Neural cell (in vitro differentiated cells): ENCODE measurements around the gene COX4I1. TPM values are rescaled to one million over a fixed set of nuclear protein-coding genes. Genes with fewer than 3 reads are reported as not detected.

Experiments
- H2AFZ ChIP-seq: fragments of 200-600, 300-800 bp; sonication (generic), shearing (Covaris generic); 2 replicates; pipeline ENCODE4 v1.6.0; 2014; ENCODE audit warnings: low read depth, mild to moderate bottlenecking, antibody characterized with exemption, low read length, moderate library complexity
- H3F3A ChIP-seq: fragments of 200-600 bp; shearing (Covaris generic); 2 replicates; pipeline ENCODE4 v1.6.1; 2016; ENCODE audit warnings: mild to moderate bottlenecking, moderate library complexity, mixed read lengths, antibody characterized with exemption, low read length; ENCODE audit not compliant: insufficient read depth, poor library complexity, severe bottlenecking
- H3K27ac ChIP-seq: fragments of 200-600, 300-800 bp; sonication (generic), shearing (Covaris generic); 2 replicates; pipeline ENCODE4 v1.5.1; 2014; ENCODE audit warnings: mild to moderate bottlenecking, low read length, moderate library complexity
- H3K27me3 ChIP-seq: fragments of 300-800, 200-600 bp; sonication (generic), shearing (Covaris generic); 2 replicates; pipeline ENCODE4 v1.6.0; 2014; ENCODE audit warnings: mild to moderate bottlenecking, low read depth, low read length, moderate library complexity; ENCODE audit not compliant: insufficient read depth
- H3K36me3 ChIP-seq: fragments of 300-800, 200-600 bp; sonication (generic), shearing (Covaris generic); 2 replicates; pipeline ENCODE4 v1.5.1; 2014; ENCODE audit warnings: mild to moderate bottlenecking, antibody characterized with exemption, low read length, moderate library complexity; ENCODE audit not compliant: insufficient read depth
- H3K4me2 ChIP-seq: fragments of 300-800, 200-600 bp; sonication (generic), shearing (Covaris generic); 2 replicates; pipeline ENCODE4 v1.6.0; 2014; ENCODE audit warnings: mild to moderate bottlenecking, low read length
- H3K4me3 ChIP-seq: fragments of 300-800, 200-600 bp; sonication (generic), shearing (Covaris generic); 2 replicates; pipeline ENCODE4 v1.5.1; 2014; ENCODE audit warnings: mild to moderate bottlenecking, low read length, moderate library complexity
- H3K79me2 ChIP-seq: fragments of 200-600 bp; shearing (Covaris generic); replicated peaks from 2 replicates; pipeline ENCODE4 v1.6.0; 2014; ENCODE audit warnings: mild to moderate bottlenecking, low read length, moderate library complexity; ENCODE audit not compliant: insufficient read depth
- H3K9ac ChIP-seq: fragments of 300-800, 200-600 bp; sonication (generic), shearing (Covaris generic); 2 replicates; pipeline ENCODE4 v1.6.1; 2016; ENCODE audit warnings: mild to moderate bottlenecking, low read length, mixed read lengths
- H3K9me2 ChIP-seq: fragments of 200-600 bp; shearing (Covaris generic); 2 replicates; pipeline ENCODE4 v1.6.1; 2016; ENCODE audit warnings: mild to moderate bottlenecking, low read length, mixed read lengths; ENCODE audit not compliant: insufficient read depth
- H3K9me3 ChIP-seq: fragments of 200-600, 300-800 bp; sonication (generic), shearing (Covaris generic); 2 replicates; pipeline ENCODE4 v1.6.1; 2016; ENCODE audit warnings: mild to moderate bottlenecking, mixed run types, low read length, moderate library complexity, mixed read lengths
- H4K20me1 ChIP-seq: fragments of 200-600 bp; shearing (Covaris generic); 2 replicates; pipeline ENCODE4 v1.6.1; 2016; ENCODE audit warnings: mild to moderate bottlenecking, mixed run types; ENCODE audit not compliant: insufficient read depth
- EP300 ChIP-seq: fragments of 450-650 bp; conservative IDR thresholded peaks from 2 replicates; pipeline ENCODE4 v1.6.1; 2014; ENCODE audit warnings: antibody characterized with exemption, mild to moderate bottlenecking, moderate library complexity; ENCODE audit not compliant: poor library complexity, severe bottlenecking
- EZH2 ChIP-seq: fragments of 200-600, 300-800 bp; shearing (Covaris generic), sonication (generic); IDR thresholded peaks from 2 replicates; pipeline ENCODE4 v1.6.1; 2014; ENCODE audit warnings: antibody characterized with exemption, low read length, borderline replicate concordance, mild to moderate bottlenecking; ENCODE audit not compliant: insufficient read depth, poor library complexity, severe bottlenecking
- MXI1 ChIP-seq: fragments of 450-650 bp; conservative IDR thresholded peaks from 2 replicates; pipeline ENCODE4 v1.6.1; 2014; ENCODE audit warnings: antibody characterized with exemption, mild to moderate bottlenecking; ENCODE audit not compliant: poor library complexity, severe bottlenecking
- POLR2AphosphoS5 ChIP-seq: IDR thresholded peaks from 2 replicates; pipeline ENCODE4 v1.6.1; 2012
- RAD21 ChIP-seq: fragments of 450-650 bp; conservative IDR thresholded peaks from 2 replicates; pipeline ENCODE4 v1.6.1; 2014; ENCODE audit warnings: antibody characterized with exemption, mild to moderate bottlenecking, moderate library complexity
- SMC3 ChIP-seq: fragments of 450-650 bp; conservative IDR thresholded peaks from 2 replicates; pipeline ENCODE4 v1.6.1; 2014; ENCODE audit warnings: antibody characterized with exemption, mild to moderate bottlenecking, moderate library complexity; ENCODE audit not compliant: poor library complexity
- TAF1 ChIP-seq: IDR thresholded peaks from 2 replicates; pipeline ENCODE4 v1.6.1; 2012; ENCODE audit warnings: low read depth
- polyA plus RNA-seq: library from polyadenylated mRNA; depleted of rRNA; stranded (reverse); fragments of >200 nt; gene quantifications from 2 replicates; pipeline ENCODE4 v1.2.3, GENCODE V29; 2014
- TF ChIP-seq, protein P1 (sequence below): fragments of 450-650 bp; IDR thresholded peaks from 2 replicates; pipeline ENCODE4 v1.5.1; 2014; ENCODE audit warnings: antibody characterized with exemption, mild to moderate bottlenecking, moderate library complexity; ENCODE audit not compliant: poor library complexity, severe bottlenecking

Gene COX4I1
- polyA plus RNA-seq, 1 donor from 2014 or later: 709 TPM

DNA sequence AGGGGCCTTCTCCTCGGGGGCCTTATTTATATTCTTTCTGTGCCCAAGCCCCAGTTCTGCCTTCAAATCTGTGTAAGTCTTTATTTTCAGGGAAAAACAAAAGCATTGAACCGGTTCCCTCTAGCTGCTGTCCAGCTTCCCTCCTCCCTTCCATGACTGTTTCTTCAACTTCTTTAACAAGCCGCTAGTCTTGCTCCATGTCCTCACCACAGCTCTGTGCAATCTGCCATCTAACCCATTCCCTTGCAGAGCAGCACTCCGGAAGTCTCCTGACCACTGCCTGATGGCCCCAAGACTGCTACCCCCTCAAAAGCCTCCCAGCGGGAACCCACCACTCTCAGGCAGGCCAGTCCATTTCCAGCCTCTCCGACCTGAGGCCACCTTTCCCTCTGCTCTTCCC lies 17.0 kb upstream of the COX4I1 start:
- H4K20me1 ChIP-seq: no peaks in the 10 kb centered on the region
- H3K27me3 ChIP-seq: no peaks in the 10 kb centered on the region
- TF ChIP-seq SMC3: no peak
- TF ChIP-seq EP300: no peak
- no peak for TF ChIP-seq TAF1
- no peak for TF ChIP-seq EZH2
- TF ChIP-seq RAD21: no peak
- TF ChIP-seq MXI1: no peak
- TF ChIP-seq, protein P1, sequence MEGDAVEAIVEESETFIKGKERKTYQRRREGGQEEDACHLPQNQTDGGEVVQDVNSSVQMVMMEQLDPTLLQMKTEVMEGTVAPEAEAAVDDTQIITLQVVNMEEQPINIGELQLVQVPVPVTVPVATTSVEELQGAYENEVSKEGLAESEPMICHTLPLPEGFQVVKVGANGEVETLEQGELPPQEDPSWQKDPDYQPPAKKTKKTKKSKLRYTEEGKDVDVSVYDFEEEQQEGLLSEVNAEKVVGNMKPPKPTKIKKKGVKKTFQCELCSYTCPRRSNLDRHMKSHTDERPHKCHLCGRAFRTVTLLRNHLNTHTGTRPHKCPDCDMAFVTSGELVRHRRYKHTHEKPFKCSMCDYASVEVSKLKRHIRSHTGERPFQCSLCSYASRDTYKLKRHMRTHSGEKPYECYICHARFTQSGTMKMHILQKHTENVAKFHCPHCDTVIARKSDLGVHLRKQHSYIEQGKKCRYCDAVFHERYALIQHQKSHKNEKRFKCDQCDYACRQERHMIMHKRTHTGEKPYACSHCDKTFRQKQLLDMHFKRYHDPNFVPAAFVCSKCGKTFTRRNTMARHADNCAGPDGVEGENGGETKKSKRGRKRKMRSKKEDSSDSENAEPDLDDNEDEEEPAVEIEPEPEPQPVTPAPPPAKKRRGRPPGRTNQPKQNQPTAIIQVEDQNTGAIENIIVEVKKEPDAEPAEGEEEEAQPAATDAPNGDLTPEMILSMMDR: no peak
- H3K9me3 ChIP-seq: no peaks in the 10 kb centered on the region
- H3K9ac ChIP-seq: no peak overlapping the region
- no peak overlapping the region for H3K4me2 ChIP-seq
- H3K27ac ChIP-seq: no peak overlapping the region
- no peak overlapping the region for H3K4me3 ChIP-seq
- H3F3A ChIP-seq: no peaks in the 10 kb centered on the region
- H2AFZ ChIP-seq: no peak overlapping the region
- no peaks in the 10 kb centered on the region for H3K36me3 ChIP-seq
- no peaks in the 10 kb centered on the region for H3K79me2 ChIP-seq
- no peaks in the 10 kb centered on the region for H3K9me2 ChIP-seq

DNA sequence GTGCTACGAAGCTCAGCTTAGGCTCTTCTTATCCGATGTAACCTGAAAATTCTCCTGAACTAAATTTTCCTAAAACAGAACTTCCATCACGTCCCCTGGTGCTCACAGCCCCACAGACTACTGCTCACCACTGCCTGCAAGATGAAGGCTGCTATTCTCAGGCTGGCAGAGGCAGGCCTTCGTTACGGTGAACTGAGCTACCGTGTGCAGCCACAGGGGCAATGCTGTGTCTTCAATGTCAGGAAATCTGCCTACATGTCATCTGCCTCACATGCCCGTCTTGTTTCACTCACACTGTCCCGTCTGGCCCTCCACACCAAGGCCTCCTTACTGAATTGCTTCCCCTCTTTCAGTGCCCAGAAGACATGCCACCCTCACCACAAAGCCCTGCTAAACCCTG lies 16.1 kb upstream of the COX4I1 start:
- no peak overlapping the region for H2AFZ ChIP-seq
- no peak for TF ChIP-seq EP300
- TF ChIP-seq TAF1: no peak
- TF ChIP-seq MXI1: no peak
- no peaks in the 10 kb centered on the region for H3K9me2 ChIP-seq
- H3K27me3 ChIP-seq: no peaks in the 10 kb centered on the region
- no peaks in the 10 kb centered on the region for H3K36me3 ChIP-seq
- no peak overlapping the region for H3K4me3 ChIP-seq
- H3K79me2 ChIP-seq: no peaks in the 10 kb centered on the region
- no peak overlapping the region for H3K9ac ChIP-seq
- no peaks in the 10 kb centered on the region for H4K20me1 ChIP-seq
- no peak overlapping the region for H3K4me2 ChIP-seq
- no peaks in the 10 kb centered on the region for H3F3A ChIP-seq
- H3K27ac ChIP-seq: no peak overlapping the region
- H3K9me3 ChIP-seq: no peaks in the 10 kb centered on the region

DNA sequence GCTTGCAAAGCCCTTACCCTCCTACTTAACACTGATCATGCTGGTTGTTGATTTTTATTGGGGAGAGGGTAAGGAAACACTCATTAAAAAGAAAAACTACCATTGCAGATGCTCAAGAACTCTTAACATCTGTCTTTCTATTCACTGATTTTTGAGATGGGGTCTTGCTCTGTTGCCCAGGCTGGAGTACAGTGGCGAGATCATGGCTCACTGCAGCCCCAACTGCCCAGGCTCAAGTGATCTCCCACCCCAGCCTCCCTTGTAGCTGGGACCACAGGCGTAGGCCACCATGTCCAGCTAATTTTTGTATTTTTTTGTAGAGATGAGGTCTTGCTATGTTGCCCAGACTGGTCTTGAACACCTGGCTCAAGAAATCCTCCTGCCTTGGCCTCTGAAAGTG lies 14.7 kb upstream of the COX4I1 start:
- Histone ChIP-seq H3K9me2 (no peaks in the 10 kb centered on the region), H3K27ac (no peak overlapping the region), H3K36me3 (no peaks in the 10 kb centered on the region), H3K27me3 (no peaks in the 10 kb centered on the region), H3F3A (no peaks in the 10 kb centered on the region), H3K79me2 (no peaks in the 10 kb centered on the region), H3K9ac (no peak overlapping the region), H3K4me3 (no peak overlapping the region), H3K4me2 (no peak overlapping the region), H4K20me1 (no peaks in the 10 kb centered on the region), H3K9me3 (no peaks in the 10 kb centered on the region), H2AFZ (no peak overlapping the region)
- TF ChIP-seq POLR2AphosphoS5 (no peak), MXI1 (no peak), EZH2 (no peak)
- TF ChIP-seq, protein P1: no peak
